Gastrocnemius medialis (tissue), 4 donors: ENCODE data around the gene MED12L. TPM values are rescaled to one million over a fixed set of nuclear protein-coding genes. Genes with fewer than 3 reads are reported as not detected.

Experiments used
- ATAC-seq, 2 donors: fragments of 150-250 bp; one replicate each; pipeline ENCODE4 v1.9.1; 2016
- DNase-seq, 2 donors: peaks; one replicate each; pipeline ENCODE4 v3.0.0-alpha.2; 2019
- H3K27ac ChIP-seq, 4 donors: fragments of 200-600 bp; sonication (generic); 1 replicate in 1 of 4; 2 replicates in 3 of 4; pipeline ENCODE4 v1.5.1; 2016 to 2018; ENCODE audit warnings: mild to moderate bottlenecking in 2 of 4, moderate library complexity in 1 of 4
- H3K27me3 ChIP-seq, 3 donors: fragments of 200-600 bp; sonication (generic) in 2 of 3; 1 replicate in 1 of 3; 2 replicates in 2 of 3; pipeline versions ENCODE4 v1.5.1 to v1.6.0; 2016 to 2019; ENCODE audit warnings: mild to moderate bottlenecking in 1 of 3, moderate library complexity in 1 of 3
- H3K36me3 ChIP-seq, 2 donors: fragments of 200-600 bp; sonication (generic) in 1 of 2; one replicate each; pipeline ENCODE4 v1.5.1; 2017 to 2018
- H3K4me1 ChIP-seq, 2 donors: fragments of 200-600 bp; sonication (generic) in 1 of 2; one replicate each; pipeline ENCODE4 v1.5.1; 2016 to 2017; ENCODE audit warnings: mild to moderate bottlenecking in 2 of 2
- H3K4me3 ChIP-seq, 4 donors: fragments of 200-600 bp; sonication (generic) in 3 of 4; 1 replicate in 1 of 4; 2 replicates in 3 of 4; pipeline ENCODE4 v1.5.1; 2016 to 2019; ENCODE audit warnings: mild to moderate bottlenecking in 2 of 4
- H3K9me3 ChIP-seq, 3 donors: fragments of 200-600 bp; sonication (generic) in 2 of 3; 1 replicate in 1 of 3; 2 replicates in 2 of 3; pipeline ENCODE4 v1.5.1; 2016 to 2019
- POLR2A ChIP-seq, 2 donors: fragments of 450-650 bp; IDR thresholded peaks; one replicate each; pipeline ENCODE4 v1.6.1; 2017; ENCODE audit warnings: antibody characterized with exemption in 2 of 2, mild to moderate bottlenecking in 2 of 2, moderate library complexity in 2 of 2
- in situ Hi-C, 4 donors: fragments of 200-750 bp; cut with MboI; loops; one replicate each; pipeline versions ENCODE4 v1.15.0 to v1.8.0; 2017; ENCODE audit warnings: low sequenced_read_pairs in 4 of 4
- intact Hi-C: fragments of 100-400 bp; cut with DNase I; formaldehyde crosslinking; loops from one replicate; pipeline ENCODE4 v1.15.1; 2023; ENCODE audit warnings: low total_unique reads
- total RNA-seq, 4 donors: library from RNA; depleted of rRNA; stranded (reverse); fragments of >200 nt; gene quantifications; one replicate each; pipeline versions ENCODE4 v1.1.0 to v1.2.3, GENCODE V29; 2016
- TF ChIP-seq, protein P1 (sequence below), 5 experiments: fragments of 450-650 bp in 3 of 5; fragments of 200-600 bp in 2 of 5; sonication (generic) in 2 of 5; IDR thresholded peaks in 4 of 5; conservative IDR thresholded peaks in 1 of 5; 1 replicate in 4 of 5; 2 replicates in 1 of 5; pipeline ENCODE4 v1.5.1; 2016 to 2019; ENCODE audit warnings: antibody characterized with exemption in 5 of 5, mild to moderate bottlenecking in 3 of 5, moderate library complexity in 3 of 5

MED12L gene
- total RNA-seq, 4 donors from 2014 or later = 0.05 to 1.2 (median 0.10) TPM

GRCh38 chr3:151195826-151196225 lies 110.4 kb downstream of the MED12L start:
- in situ Hi-C loops = no loop called here

DNA sequence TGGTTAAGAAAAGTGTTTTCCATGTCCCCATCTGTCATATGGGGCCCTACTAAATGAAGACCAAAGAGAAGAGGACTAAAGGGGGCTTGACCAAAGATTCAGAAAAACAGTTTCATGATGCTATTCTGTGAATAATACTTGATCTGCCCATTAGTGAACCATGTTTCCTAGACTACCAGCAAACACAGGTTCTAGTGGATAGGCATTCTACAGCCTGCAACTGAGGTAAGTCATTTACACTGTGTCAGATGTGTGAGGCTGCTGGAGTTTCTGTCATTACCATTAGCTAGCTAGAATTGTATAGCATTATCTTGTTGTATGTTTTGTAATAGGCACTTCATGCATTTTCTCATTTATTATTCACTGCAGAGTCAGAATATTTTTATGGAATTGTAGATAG lies 111.0 kb downstream of the MED12L start:
- Histone ChIP-seq H3K27me3 (no peaks in the 10 kb centered on the region), H3K27ac (no peak overlapping the region), H3K4me3 (no peak overlapping the region), H3K36me3 (no peaks in the 10 kb centered on the region), H3K9me3 (no peaks in the 10 kb centered on the region), H3K4me1 (no peaks in the 10 kb centered on the region)
- DNase-seq = no peak
- intact Hi-C loops (no loop called here), in situ Hi-C loops (no loop called here)
- no peak for TF ChIP-seq POLR2A (IDR thresholded peaks at IDR 0.05)
- TF ChIP-seq, protein P1, sequence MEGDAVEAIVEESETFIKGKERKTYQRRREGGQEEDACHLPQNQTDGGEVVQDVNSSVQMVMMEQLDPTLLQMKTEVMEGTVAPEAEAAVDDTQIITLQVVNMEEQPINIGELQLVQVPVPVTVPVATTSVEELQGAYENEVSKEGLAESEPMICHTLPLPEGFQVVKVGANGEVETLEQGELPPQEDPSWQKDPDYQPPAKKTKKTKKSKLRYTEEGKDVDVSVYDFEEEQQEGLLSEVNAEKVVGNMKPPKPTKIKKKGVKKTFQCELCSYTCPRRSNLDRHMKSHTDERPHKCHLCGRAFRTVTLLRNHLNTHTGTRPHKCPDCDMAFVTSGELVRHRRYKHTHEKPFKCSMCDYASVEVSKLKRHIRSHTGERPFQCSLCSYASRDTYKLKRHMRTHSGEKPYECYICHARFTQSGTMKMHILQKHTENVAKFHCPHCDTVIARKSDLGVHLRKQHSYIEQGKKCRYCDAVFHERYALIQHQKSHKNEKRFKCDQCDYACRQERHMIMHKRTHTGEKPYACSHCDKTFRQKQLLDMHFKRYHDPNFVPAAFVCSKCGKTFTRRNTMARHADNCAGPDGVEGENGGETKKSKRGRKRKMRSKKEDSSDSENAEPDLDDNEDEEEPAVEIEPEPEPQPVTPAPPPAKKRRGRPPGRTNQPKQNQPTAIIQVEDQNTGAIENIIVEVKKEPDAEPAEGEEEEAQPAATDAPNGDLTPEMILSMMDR (IDR thresholded peaks at IDR 0.05 in 4 of 5, conservative IDR thresholded peaks at IDR 0.05 in 1 of 5) = no peak
- ATAC-seq = no peak

More at GRCh38 chr3:151195826-151196225, 110.4 kb downstream of the MED12L start:
- no peaks in the 10 kb centered on the region for H3K36me3 ChIP-seq
- H3K4me1 ChIP-seq = no peaks in the 10 kb centered on the region
- no peak for DNase-seq
- TF ChIP-seq, protein P1 (IDR thresholded peaks at IDR 0.05 in 4 of 5, conservative IDR thresholded peaks at IDR 0.05 in 1 of 5) = no peak
- TF ChIP-seq POLR2A (IDR thresholded peaks at IDR 0.05) = no peak
- no peak overlapping the region for H3K4me3 ChIP-seq
- intact Hi-C loops = no loop called here
- H3K27me3 ChIP-seq = no peaks in the 10 kb centered on the region
- no peaks in the 10 kb centered on the region for H3K9me3 ChIP-seq
- H3K27ac ChIP-seq = no peak overlapping the region
- ATAC-seq = no peak

- in situ Hi-C loops = no loop called here
- H3K9me3 ChIP-seq = no peaks in the 10 kb centered on the region
- H3K36me3 ChIP-seq = no peaks in the 10 kb centered on the region
- no peak overlapping the region for H3K4me3 ChIP-seq
- no peaks in the 10 kb centered on the region for H3K27me3 ChIP-seq
- no peaks in the 10 kb centered on the region for H3K4me1 ChIP-seq
- TF ChIP-seq, protein P1 (IDR thresholded peaks at IDR 0.05 in 4 of 5, conservative IDR thresholded peaks at IDR 0.05 in 1 of 5) = no peak
- no peak for TF ChIP-seq POLR2A (IDR thresholded peaks at IDR 0.05)
- intact Hi-C loops = no loop called here
- no peak for DNase-seq
- no peak overlapping the region for H3K27ac ChIP-seq
- no peak for ATAC-seq
These were observed 111.8 kb downstream of the MED12L start for GRCh38 chr3:151197228-151197627.

DNA sequence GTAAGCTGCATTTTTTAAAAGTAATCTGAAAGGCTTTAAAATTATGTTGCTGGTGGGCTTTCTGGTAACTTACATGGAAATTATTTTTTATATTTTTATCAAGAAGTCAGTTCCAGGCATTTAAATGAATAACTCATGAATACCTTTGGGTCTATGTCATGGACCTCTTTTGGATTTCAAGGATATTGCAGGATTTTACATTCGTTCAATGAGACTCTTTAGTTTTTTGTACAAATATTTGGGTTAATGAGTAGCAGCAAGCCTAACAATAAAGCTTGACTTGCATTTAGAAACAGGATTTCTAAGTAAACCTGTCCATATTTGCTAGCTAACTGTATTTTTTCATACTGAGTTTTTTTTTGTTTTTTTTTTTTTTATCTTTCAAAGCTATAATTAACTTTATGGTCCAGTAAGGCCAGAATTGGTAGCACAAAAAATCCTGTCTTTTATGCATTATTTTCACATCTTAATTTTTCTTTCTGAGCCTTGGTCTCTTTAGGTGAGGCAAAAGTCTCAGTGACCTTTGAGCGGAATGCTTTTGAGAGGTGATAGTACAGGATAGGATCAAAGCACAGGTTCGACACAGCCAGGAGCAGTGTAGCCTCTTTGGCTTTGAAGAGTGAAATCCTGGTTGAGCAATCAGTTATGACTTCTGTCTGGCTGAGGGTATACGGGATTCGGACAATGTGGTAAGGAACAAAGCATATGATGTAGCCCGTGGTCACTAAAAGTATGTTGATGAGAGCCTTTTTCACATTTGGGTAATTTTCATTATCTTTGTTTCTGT lies 112.7 kb downstream of the MED12L start:
- ATAC-seq (no peak), DNase-seq (no peak)
- intact Hi-C loops (no loop called here), in situ Hi-C loops (no loop called here)
- Histone ChIP-seq H3K4me1 (no peaks in the 10 kb centered on the region), H3K27ac (no peak overlapping the region), H3K36me3 (no peaks in the 10 kb centered on the region), H3K27me3 (no peaks in the 10 kb centered on the region), H3K9me3 (no peaks in the 10 kb centered on the region), H3K4me3 (no peak overlapping the region)
- TF ChIP-seq, protein P1 (IDR thresholded peaks at IDR 0.05 in 4 of 5, conservative IDR thresholded peaks at IDR 0.05 in 1 of 5) = no peak
- TF ChIP-seq POLR2A (IDR thresholded peaks at IDR 0.05) = no peak
